ENCODE data around the gene RRP8.

- TF ChIP-seq POLR2A (IDR thresholded peaks at IDR 0.05), result no peak
- TF ChIP-seq, protein P1, sequence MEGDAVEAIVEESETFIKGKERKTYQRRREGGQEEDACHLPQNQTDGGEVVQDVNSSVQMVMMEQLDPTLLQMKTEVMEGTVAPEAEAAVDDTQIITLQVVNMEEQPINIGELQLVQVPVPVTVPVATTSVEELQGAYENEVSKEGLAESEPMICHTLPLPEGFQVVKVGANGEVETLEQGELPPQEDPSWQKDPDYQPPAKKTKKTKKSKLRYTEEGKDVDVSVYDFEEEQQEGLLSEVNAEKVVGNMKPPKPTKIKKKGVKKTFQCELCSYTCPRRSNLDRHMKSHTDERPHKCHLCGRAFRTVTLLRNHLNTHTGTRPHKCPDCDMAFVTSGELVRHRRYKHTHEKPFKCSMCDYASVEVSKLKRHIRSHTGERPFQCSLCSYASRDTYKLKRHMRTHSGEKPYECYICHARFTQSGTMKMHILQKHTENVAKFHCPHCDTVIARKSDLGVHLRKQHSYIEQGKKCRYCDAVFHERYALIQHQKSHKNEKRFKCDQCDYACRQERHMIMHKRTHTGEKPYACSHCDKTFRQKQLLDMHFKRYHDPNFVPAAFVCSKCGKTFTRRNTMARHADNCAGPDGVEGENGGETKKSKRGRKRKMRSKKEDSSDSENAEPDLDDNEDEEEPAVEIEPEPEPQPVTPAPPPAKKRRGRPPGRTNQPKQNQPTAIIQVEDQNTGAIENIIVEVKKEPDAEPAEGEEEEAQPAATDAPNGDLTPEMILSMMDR (IDR thresholded peaks at IDR 0.05), result no peak
Observed at GRCh38 chr11:6626971-6627761, 23.8 kb upstream of the RRP8 start.
